A673 (cell line): ENCODE results near the gene CCDC73.

Experiments
- EZH2 ChIP-seq: fragments of 200-600 bp; sonication (generic); IDR thresholded peaks from 2 replicates; pipeline ENCODE4 v1.6.1; 2017; ENCODE audit warnings: borderline replicate concordance, low read depth, mild to moderate bottlenecking, mixed read lengths, antibody characterized with exemption, low read length; ENCODE audit not compliant: poor library complexity, severe bottlenecking
- TF ChIP-seq, protein P1 (sequence below): fragments of 300-800, 200-600 bp; sonication (generic); conservative IDR thresholded peaks from 2 replicates; pipeline ENCODE4 v1.5.1; 2017; ENCODE audit warnings: low read depth, mild to moderate bottlenecking, antibody characterized with exemption, low read length, moderate library complexity, mixed read lengths

DNA sequence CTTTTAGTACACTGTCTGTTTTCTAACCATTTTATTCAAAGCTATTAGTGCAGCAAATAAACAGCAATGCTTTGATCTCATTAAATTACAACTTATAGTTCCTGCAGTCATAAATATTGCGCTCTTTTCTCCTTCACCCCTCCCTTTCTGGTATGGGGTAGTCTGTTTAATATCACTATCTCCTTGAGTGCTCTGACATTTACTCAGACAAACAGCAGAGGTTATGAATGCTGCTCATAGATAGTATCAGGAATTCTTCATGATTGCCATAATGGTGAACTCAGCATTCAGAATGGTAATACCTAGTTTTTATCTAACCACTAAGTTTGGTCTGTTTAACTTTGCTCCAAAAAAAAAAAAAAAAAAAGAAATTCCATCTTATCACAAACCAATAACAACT is 123.4 kb downstream of the CCDC73 start:
- TF ChIP-seq, protein P1, sequence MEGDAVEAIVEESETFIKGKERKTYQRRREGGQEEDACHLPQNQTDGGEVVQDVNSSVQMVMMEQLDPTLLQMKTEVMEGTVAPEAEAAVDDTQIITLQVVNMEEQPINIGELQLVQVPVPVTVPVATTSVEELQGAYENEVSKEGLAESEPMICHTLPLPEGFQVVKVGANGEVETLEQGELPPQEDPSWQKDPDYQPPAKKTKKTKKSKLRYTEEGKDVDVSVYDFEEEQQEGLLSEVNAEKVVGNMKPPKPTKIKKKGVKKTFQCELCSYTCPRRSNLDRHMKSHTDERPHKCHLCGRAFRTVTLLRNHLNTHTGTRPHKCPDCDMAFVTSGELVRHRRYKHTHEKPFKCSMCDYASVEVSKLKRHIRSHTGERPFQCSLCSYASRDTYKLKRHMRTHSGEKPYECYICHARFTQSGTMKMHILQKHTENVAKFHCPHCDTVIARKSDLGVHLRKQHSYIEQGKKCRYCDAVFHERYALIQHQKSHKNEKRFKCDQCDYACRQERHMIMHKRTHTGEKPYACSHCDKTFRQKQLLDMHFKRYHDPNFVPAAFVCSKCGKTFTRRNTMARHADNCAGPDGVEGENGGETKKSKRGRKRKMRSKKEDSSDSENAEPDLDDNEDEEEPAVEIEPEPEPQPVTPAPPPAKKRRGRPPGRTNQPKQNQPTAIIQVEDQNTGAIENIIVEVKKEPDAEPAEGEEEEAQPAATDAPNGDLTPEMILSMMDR, result no peak
- TF ChIP-seq EZH2, result no peak
